Astrocyte of the spinal cord (primary cell): ENCODE measurements around the gene STMN3.

Source experiments
- DNase-seq: peaks from one replicate; pipeline ENCODE4 v3.0.0; 2011; ENCODE audit warnings: low read depth, low spot score
- H3K4me3 ChIP-seq: 2 replicates; pipeline ENCODE4 v1.5.1; 2011; ENCODE audit warnings: low read depth, mild to moderate bottlenecking, low read length, moderate library complexity
- CTCF ChIP-seq: IDR thresholded peaks from 2 replicates; pipeline ENCODE4 v1.5.1; 2012; ENCODE audit warnings: low read depth, mild to moderate bottlenecking, low read length, inconsistent platforms
- in situ Hi-C: cut with HindIII; loops from 2 replicates; pipeline ENCODE4 v1.10.0; 2017; ENCODE audit warnings: low sequenced_read_pairs

STMN3 gene

GRCh38 chr20:63691711-63692435, 38.6 kb upstream of the STMN3 start:
- TF ChIP-seq CTCF: no peak
- DNase-seq: no peak
- H3K4me3 ChIP-seq: no peak overlapping the region
- in situ Hi-C loops: no loop called here

GRCh38 chr20:63690898-63691710, 37.9 kb upstream of the STMN3 start:
- no peak for DNase-seq
- H3K4me3 ChIP-seq: no peak overlapping the region
- TF ChIP-seq CTCF: no peak
- in situ Hi-C loops: no loop called here

GRCh38 chr20:63690003-63690897, 37.0 kb upstream of the STMN3 start:
- no peak for TF ChIP-seq CTCF
- DNase-seq: no peak
- H3K4me3 ChIP-seq: no peak overlapping the region
- in situ Hi-C loops: no loop called here

- no peak overlapping the region for H3K4me3 ChIP-seq
- no peak for DNase-seq
- in situ Hi-C loops: no loop called here
- TF ChIP-seq CTCF: no peak
Observed at GRCh38 chr20:63689046-63690002, 36.1 kb upstream of the STMN3 start.

DNA sequence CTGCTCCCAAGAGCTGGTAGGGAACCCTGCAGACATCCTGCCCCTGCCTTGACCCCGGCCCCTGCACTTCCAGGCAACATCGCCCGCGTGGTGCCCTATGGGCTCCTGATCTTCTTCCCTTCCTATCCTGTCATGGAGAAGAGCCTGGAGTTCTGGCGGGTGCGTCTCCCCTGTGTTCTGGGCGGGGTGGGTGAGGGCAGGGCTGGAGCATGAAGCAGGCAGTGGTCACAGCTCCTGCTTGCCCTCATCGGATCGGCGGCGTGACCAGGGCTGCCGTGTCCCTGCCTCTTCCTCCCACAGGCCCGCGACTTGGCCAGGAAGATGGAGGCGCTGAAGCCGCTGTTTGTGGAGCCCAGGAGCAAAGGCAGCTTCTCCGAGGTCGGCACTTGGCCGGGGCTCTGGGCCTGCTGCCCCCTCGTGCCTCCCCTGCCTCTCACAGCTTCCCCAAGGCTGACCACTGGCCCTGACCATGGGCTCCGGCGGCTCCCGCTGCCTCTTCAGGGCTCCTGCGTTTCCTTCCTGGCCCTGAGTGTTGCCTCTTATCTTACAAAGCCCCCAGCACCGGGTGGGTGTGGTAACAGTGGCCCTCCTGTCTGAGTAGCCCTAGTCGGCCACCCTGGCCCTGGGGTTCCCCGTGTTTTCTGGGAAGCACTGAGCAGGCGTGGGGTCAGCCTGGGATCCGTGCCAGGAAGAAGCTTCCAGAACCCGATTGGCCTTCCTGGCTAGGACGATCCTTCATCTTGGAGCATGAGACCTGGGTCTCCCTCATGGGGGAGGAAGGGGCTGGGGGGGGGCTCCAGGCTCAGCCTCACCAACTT, 35.2 kb upstream of the STMN3 start:
- no peak for TF ChIP-seq CTCF
- in situ Hi-C loops: no loop called here
- no peak for DNase-seq
- H3K4me3 ChIP-seq: no peak overlapping the region
